Endothelial cell of umbilical vein (primary cell): ENCODE results near the gene ZNF507. TPM values are rescaled to one million over a fixed set of nuclear protein-coding genes. Genes with fewer than 3 reads are reported as not detected.

ENCODE experiments used
- BruUV-seq: library from RNA; stranded (reverse); fragments of 400-500 nt; replicated peaks from 2 replicates; lab custom pipeline; 2021; lab: Mats Ljungman, UMichigan
- CTCF ChIA-PET: fragments of 300-600, 350-600 bp; sonication (Branson Sonifier 250); formaldehyde crosslinking; loops from one replicate; lab custom pipeline; 2021; ENCODE audit warnings: antibody characterized with exemption, inconsistent platforms; lab: Charles Lee
- POLR2A ChIA-PET: fragments of 300-600, 350-600 bp; sonication (Branson Sonifier 250); formaldehyde crosslinking; loops from one replicate; lab custom pipeline; 2021; ENCODE audit warnings: antibody characterized with exemption, inconsistent platforms; lab: Charles Lee
- DNase-seq: peaks from one replicate; pipeline ENCODE4 v3.0.0-alpha.2; 2011; ENCODE audit warnings: low read depth, low spot score
- FAIRE-seq: peaks from 2 replicates; lab custom pipeline; 2011; peaks lifted over from hg19 to GRCh38; lab: Jason Lieb, UNC
- H2AFZ ChIP-seq: 2 replicates; pipeline ENCODE4 v1.6.0; 2012; ENCODE audit warnings: low read depth, low read length, control low read depth, inconsistent platforms
- H3K27ac ChIP-seq: 2 replicates; pipeline ENCODE4 v1.5.1; 2011; ENCODE audit warnings: low read depth, mild to moderate bottlenecking, control low read depth, low read length, moderate library complexity; ENCODE audit not compliant: insufficient read depth
- H3K27me3 ChIP-seq, 2 experiments: 2 replicates each; pipeline versions ENCODE4 v1.6.0 to v1.6.1; 2011; ENCODE audit warnings: low read length in 2 of 2, mixed read lengths in 1 of 2; ENCODE audit not compliant: control insufficient read depth in 2 of 2, insufficient read depth in 2 of 2
- H3K36me3 ChIP-seq, 2 experiments: 2 replicates in 1 of 2; 3 replicates in 1 of 2; pipeline ENCODE4 v1.5.1; 2011; ENCODE audit warnings: low read length in 2 of 2, mild to moderate bottlenecking in 1 of 2, moderate library complexity in 1 of 2; ENCODE audit not compliant: control insufficient read depth in 2 of 2, insufficient read depth in 2 of 2; ENCODE audit errors: extremely low read depth in 1 of 2
- H3K4me1 ChIP-seq: 3 replicates; pipeline ENCODE4 v1.5.1; 2011; ENCODE audit warnings: mild to moderate bottlenecking, low read length; ENCODE audit not compliant: control insufficient read depth, insufficient read depth; ENCODE audit errors: extremely low read depth
- H3K4me2 ChIP-seq: 2 replicates; pipeline ENCODE4 v1.6.1; 2011; ENCODE audit warnings: low read length, control low read depth, mixed read lengths; ENCODE audit not compliant: insufficient read depth
- H3K4me3 ChIP-seq, 3 experiments: fragments of 200-600 bp in 1 of 3; sonication (generic), shearing (Covaris generic) in 1 of 3; replicated peaks in 1 of 3; 2 replicates each; pipeline ENCODE4 v1.5.1; 2011 to 2016; ENCODE audit warnings: control low read depth in 3 of 3, low read length in 3 of 3, mild to moderate bottlenecking in 2 of 3, inconsistent platforms in 1 of 3, low read depth in 1 of 3, moderate library complexity in 1 of 3; ENCODE audit not compliant: insufficient read depth in 1 of 3
- H3K79me2 ChIP-seq: 2 replicates; pipeline ENCODE4 v1.6.0; 2012; ENCODE audit warnings: low read length, inconsistent platforms; ENCODE audit not compliant: control insufficient read depth, insufficient read depth
- H3K9ac ChIP-seq: replicated peaks from 2 replicates; pipeline ENCODE3; 2011; ENCODE audit warnings: low read length, control low read depth; ENCODE audit not compliant: insufficient read depth; ENCODE audit errors: extremely low read depth
- H3K9me1 ChIP-seq: replicated peaks from 3 replicates; pipeline ENCODE4 v1.6.0; 2011; ENCODE audit warnings: mild to moderate bottlenecking, low read length; ENCODE audit not compliant: control insufficient read depth, insufficient read depth; ENCODE audit errors: extremely low read depth
- H3K9me3 ChIP-seq: replicated peaks from 2 replicates; pipeline ENCODE4 v1.5.1; 2012; ENCODE audit warnings: low read length, inconsistent platforms; ENCODE audit not compliant: control insufficient read depth, insufficient read depth
- H4K20me1 ChIP-seq: replicated peaks from 2 replicates; pipeline ENCODE3; 2011; ENCODE audit warnings: mild to moderate bottlenecking, low read length; ENCODE audit not compliant: control insufficient read depth, insufficient read depth; ENCODE audit errors: extremely low read depth
- CTCF ChIP-seq, 2 donors: IDR thresholded peaks; 1 replicate in 1 of 2; 2 replicates in 1 of 2; pipeline ENCODE4 v1.5.1; 2011; ENCODE audit warnings: low read length in 2 of 2, mild to moderate bottlenecking in 2 of 2, moderate library complexity in 2 of 2, control low read depth in 1 of 2, inconsistent platforms in 1 of 2, low read depth in 1 of 2; ENCODE audit not compliant: insufficient read depth in 1 of 2; ENCODE audit errors: extremely low read depth in 1 of 2
- EZH2 ChIP-seq: IDR thresholded peaks from 2 replicates; pipeline ENCODE4 v1.6.1; 2012; ENCODE audit warnings: borderline replicate concordance, low read depth, mild to moderate bottlenecking, moderate library complexity, low read length, inconsistent platforms; ENCODE audit not compliant: severe bottlenecking
- FOS ChIP-seq: IDR thresholded peaks from 2 replicates; pipeline ENCODE4 v1.6.1; 2011; ENCODE audit warnings: mild to moderate bottlenecking, low read length, moderate library complexity, borderline replicate concordance; ENCODE audit not compliant: insufficient read depth
- GATA2 ChIP-seq: IDR thresholded peaks from 2 replicates; pipeline ENCODE4 v1.7.0; 2011; ENCODE audit warnings: low read depth, mild to moderate bottlenecking, moderate library complexity, mixed read lengths, low read length; ENCODE audit not compliant: insufficient read length, insufficient read depth
- JUN ChIP-seq: IDR thresholded peaks from 2 replicates; pipeline ENCODE4 v1.6.1; 2011; ENCODE audit warnings: borderline replicate concordance, low read depth; ENCODE audit not compliant: insufficient read length, insufficient read depth
- MAX ChIP-seq: IDR thresholded peaks from 2 replicates; pipeline ENCODE4 v1.6.1; 2011; ENCODE audit not compliant: insufficient read depth, insufficient read length
- MYC ChIP-seq: IDR thresholded peaks from one replicate; pipeline ENCODE4 v1.6.1; 2011; ENCODE audit warnings: mild to moderate bottlenecking, low read depth, low read length
- POLR2A ChIP-seq: IDR thresholded peaks from 2 replicates; pipeline ENCODE4 v1.6.1; 2012; ENCODE audit warnings: low read depth, mild to moderate bottlenecking, control low read depth, low read length
- POLR2AphosphoS5 ChIP-seq: IDR thresholded peaks from 2 replicates; pipeline ENCODE4 v1.6.1; 2012; ENCODE audit warnings: low read depth, mild to moderate bottlenecking, control low read depth, low read length, moderate library complexity; ENCODE audit not compliant: insufficient read depth
- dilution Hi-C: fragments of 300-500 bp; cut with MboI; formaldehyde crosslinking; loops from one replicate; pipeline ENCODE4 v1.15.0; 2019; ENCODE audit warnings: low sequenced_read_pairs; ENCODE audit not compliant: extremely low pct_ligation_motif_present
- intact Hi-C: fragments of 100-400 bp; cut with micrococcal nuclease; formaldehyde crosslinking; loops from one replicate; pipeline ENCODE4 v1.10.0; 2022
- polyA plus RNA-seq, 4 experiments: library from polyadenylated mRNA; depleted of rRNA in 3 of 4; stranded (reverse) in 3 of 4; unstranded in 1 of 4; fragments of >200 nt; gene quantifications; 2 replicates each; pipeline versions ENCODE4 v1.2.1 to v1.2.3, GENCODE V29; 2011 to 2012; ENCODE audit warnings: missing spikeins in 1 of 4
- total RNA-seq: library from RNA; stranded (reverse); gene quantifications from 2 replicates; pipeline ENCODE4 v1.2.3, GENCODE V29; 2021

Gene ZNF507
- total and polyA plus RNA-seq, 2 donors (not counting 3 experiments of a cell fraction or from before 2014, with no cell fraction given): 6.8 to 23.0 TPM

DNA sequence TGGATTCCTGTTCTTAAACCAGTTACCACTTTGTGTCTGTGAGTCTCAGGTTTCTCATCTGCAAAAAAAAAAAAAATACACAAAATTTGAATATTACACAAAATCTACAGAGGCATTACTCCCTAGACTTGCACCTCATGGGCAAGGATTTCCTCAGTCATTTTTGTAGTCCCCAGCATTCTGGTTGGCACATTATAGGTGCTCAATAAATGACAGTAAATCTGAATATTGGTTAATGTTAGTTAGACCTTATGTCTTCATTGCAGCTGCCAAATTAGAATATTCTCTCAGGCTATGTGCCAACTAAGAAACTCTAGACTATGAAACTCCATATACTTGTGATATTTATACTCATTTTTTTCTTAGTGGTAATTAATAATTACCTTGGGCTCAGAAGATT, 2.2 kb downstream of the ZNF507 start:
- Histone ChIP-seq H3K36me3 (peaks cover 2 to 8% of the 10 kb centered on the region in 2 experiments), H3K9me3 (no peaks in the 10 kb centered on the region), H3K4me1 (peaks cover 26% of the 10 kb centered on the region), H2AFZ (no peak overlapping the region), H3K9ac (no peak overlapping the region), H3K9me1 (no peaks in the 10 kb centered on the region), H3K79me2 (peaks cover 43% of the 10 kb centered on the region), H3K4me3 (no peak overlapping the region), H3K27ac (no peak overlapping the region), H3K27me3 (peaks cover 0 to 2% of the 10 kb centered on the region in 2 experiments), H3K4me2 (peak overlapping the region; percentile 13), H4K20me1 (no peaks in the 10 kb centered on the region)
- POLR2A ChIA-PET: no interaction called here
- TF ChIP-seq EZH2: no peak
- no peak for TF ChIP-seq FOS
- TF ChIP-seq POLR2AphosphoS5: no peak
- no peak for TF ChIP-seq MYC
- TF ChIP-seq CTCF (IDR thresholded peaks at IDR 0.05; ENCODE audit: extremely low read depth in 1 of 2, insufficient read depth in 1 of 2, low read depth in 1 of 2, low read length in 2 of 2): no peak
- TF ChIP-seq GATA2: no peak
- TF ChIP-seq POLR2A: no peak
- TF ChIP-seq MAX: no peak
- TF ChIP-seq JUN: no peak
- CTCF ChIA-PET: no interaction called here
- DNase-seq (no peak), FAIRE-seq (no peak)
- BruUV-seq: no TSS peak
- dilution Hi-C loops (no loop called here), intact Hi-C loops (loop anchor here (5.0 kb wide), 1 partner anchor 110 kb away; no protein-coding TSS in a partner anchor)
